Measurements from ENCODE around the gene KIR2DL1. TPM values are rescaled to one million over a fixed set of nuclear protein-coding genes. Genes with fewer than 3 reads are reported as not detected.

The KIR2DL1 gene
- total and polyA plus RNA-seq, 7 donors = 0.06 TPM; not detected in 6

DNA sequence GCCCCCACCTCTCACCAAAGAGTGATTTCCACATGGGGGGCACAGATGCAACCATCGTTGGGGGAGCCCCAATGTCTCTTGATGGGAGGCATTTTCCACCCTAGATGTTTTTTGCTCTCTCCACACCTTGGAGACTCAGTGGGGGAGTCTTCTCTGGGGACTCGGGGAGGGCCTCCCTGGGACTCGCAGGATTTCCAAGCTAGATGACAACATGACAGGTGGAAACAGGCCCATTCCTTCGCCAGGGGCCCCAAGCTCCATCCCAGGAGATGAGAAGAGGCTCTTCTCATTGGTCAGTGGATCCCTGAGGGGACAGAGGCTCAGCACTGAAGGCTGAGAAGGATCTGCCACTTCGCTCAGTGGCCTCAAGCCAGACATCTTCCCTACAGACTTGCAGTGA, 21.1 kb downstream of the KIR2DL1 start:
- H3K4me3 ChIP-seq = no peak overlapping the region
- no peaks in the 10 kb centered on the region for H3K4me1 ChIP-seq
- no peaks in the 10 kb centered on the region for H3K27me3 ChIP-seq
- intact Hi-C loops (cut with DNase I) = no loop called here
- no peak overlapping the region for H3K27ac ChIP-seq
- H3K9me3 ChIP-seq = no peaks in the 10 kb centered on the region
- peak; percentile 15 for DNase-seq
- TF ChIP-seq EP300 (IDR thresholded peaks at IDR 0.05) (no peak), POLR2A (IDR thresholded peaks at IDR 0.05) (no peak), POLR2AphosphoS5 (IDR thresholded peaks at IDR 0.05) (no peak)
- TF ChIP-seq, protein P1, sequence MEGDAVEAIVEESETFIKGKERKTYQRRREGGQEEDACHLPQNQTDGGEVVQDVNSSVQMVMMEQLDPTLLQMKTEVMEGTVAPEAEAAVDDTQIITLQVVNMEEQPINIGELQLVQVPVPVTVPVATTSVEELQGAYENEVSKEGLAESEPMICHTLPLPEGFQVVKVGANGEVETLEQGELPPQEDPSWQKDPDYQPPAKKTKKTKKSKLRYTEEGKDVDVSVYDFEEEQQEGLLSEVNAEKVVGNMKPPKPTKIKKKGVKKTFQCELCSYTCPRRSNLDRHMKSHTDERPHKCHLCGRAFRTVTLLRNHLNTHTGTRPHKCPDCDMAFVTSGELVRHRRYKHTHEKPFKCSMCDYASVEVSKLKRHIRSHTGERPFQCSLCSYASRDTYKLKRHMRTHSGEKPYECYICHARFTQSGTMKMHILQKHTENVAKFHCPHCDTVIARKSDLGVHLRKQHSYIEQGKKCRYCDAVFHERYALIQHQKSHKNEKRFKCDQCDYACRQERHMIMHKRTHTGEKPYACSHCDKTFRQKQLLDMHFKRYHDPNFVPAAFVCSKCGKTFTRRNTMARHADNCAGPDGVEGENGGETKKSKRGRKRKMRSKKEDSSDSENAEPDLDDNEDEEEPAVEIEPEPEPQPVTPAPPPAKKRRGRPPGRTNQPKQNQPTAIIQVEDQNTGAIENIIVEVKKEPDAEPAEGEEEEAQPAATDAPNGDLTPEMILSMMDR (IDR thresholded peaks at IDR 0.05) = no peak
- 62 to 75% methylated on average over 5 of the region's 5 CpGs for WGBS, 2 donors
- H3K36me3 ChIP-seq = no peaks in the 10 kb centered on the region

DNA sequence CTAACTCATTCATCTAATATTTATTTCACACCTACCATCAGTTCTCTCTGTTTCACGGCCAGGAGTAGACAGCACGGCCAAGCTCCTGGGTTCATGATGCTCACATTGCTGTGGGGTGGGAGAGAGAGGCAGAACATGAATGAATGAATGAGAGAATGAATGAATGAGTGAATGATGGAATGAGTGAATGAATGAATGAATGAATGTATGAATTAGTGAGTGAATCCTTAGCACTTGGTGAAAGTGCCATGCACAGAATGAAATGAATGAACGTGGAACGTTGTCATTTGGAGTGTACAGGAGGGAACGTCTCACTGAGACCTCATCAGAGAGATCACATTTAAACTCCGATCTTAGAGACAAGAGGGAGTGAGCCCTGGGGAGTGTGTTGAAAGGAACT, 21.9 kb downstream of the KIR2DL1 start:
- no peak for DNase-seq
- TF ChIP-seq EP300 (IDR thresholded peaks at IDR 0.05) (no peak), POLR2AphosphoS5 (IDR thresholded peaks at IDR 0.05) (no peak), POLR2A (IDR thresholded peaks at IDR 0.05) (no peak)
- TF ChIP-seq, protein P1 (IDR thresholded peaks at IDR 0.05) = no peak
- Histone ChIP-seq H3K27ac (no peak overlapping the region), H3K4me1 (no peaks in the 10 kb centered on the region), H3K27me3 (no peaks in the 10 kb centered on the region), H3K4me3 (no peak overlapping the region), H3K9me3 (no peaks in the 10 kb centered on the region), H3K36me3 (no peaks in the 10 kb centered on the region)
- intact Hi-C loops (cut with DNase I) = no loop called here
- 70 to 77% methylated on average over 6 of the region's 6 CpGs for WGBS, 2 donors

- no peaks in the 10 kb centered on the region for H3K27me3 ChIP-seq
- intact Hi-C loops (cut with DNase I) = no loop called here
- TF ChIP-seq, protein P1 (IDR thresholded peaks at IDR 0.05) = no peak
- no peak for TF ChIP-seq POLR2AphosphoS5 (IDR thresholded peaks at IDR 0.05)
- TF ChIP-seq POLR2A (IDR thresholded peaks at IDR 0.05) = no peak
- no peak for TF ChIP-seq EP300 (IDR thresholded peaks at IDR 0.05)
- no peak overlapping the region for H3K27ac ChIP-seq
- H3K9me3 ChIP-seq = no peaks in the 10 kb centered on the region
- peak; percentile 20 for DNase-seq
- no peaks in the 10 kb centered on the region for H3K36me3 ChIP-seq
- H3K4me1 ChIP-seq = no peaks in the 10 kb centered on the region
- H3K4me3 ChIP-seq = peak overlapping the region in 1 of 4 donors; percentile 2
- WGBS, 2 donors = 45 to 56% methylated on average over 8 of the region's 8 CpGs
These were observed 23.2 kb downstream of the KIR2DL1 start for GRCh38 chr19:54792814-54793213.

- Histone ChIP-seq H3K4me1 (no peaks in the 10 kb centered on the region), H3K27me3 (no peaks in the 10 kb centered on the region), H3K4me3 (no peak overlapping the region), H3K36me3 (no peaks in the 10 kb centered on the region), H3K9me3 (peaks cover 0 to 3% (median under 1%) of the 10 kb centered on the region in 4 donors), H3K27ac (no peak overlapping the region)
- WGBS, 2 donors = 35 to 61% methylated on average over 1 of the region's 1 CpG
- TF ChIP-seq EP300 (IDR thresholded peaks at IDR 0.05) (no peak), POLR2AphosphoS5 (IDR thresholded peaks at IDR 0.05) (no peak), POLR2A (IDR thresholded peaks at IDR 0.05) (no peak)
- TF ChIP-seq, protein P1 (IDR thresholded peaks at IDR 0.05) = no peak
- intact Hi-C loops (cut with DNase I) = no loop called here
- DNase-seq = no peak
These were observed 26.2 kb downstream of the KIR2DL1 start for GRCh38 chr19:54795758-54796157.

DNA sequence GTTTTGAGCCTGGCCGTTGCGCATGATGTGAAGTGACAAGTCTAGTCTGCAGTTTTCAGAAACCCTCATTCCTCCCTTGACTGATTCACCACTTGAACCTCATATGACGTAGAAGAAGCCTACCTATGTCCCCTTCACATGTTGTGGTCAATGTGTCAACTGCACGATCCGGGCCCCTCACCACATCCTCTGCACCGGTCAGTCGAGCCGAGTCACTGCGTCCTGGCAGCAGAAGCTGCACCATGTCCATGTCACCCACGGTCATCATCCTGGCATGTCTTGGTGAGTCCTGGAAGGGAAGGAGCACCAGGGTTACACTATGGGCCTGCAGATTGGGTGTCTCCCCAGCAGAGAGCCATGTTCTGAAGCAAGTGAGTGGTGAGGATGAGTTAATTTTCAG, 33.8 kb downstream of the KIR2DL1 start, which contains the start of gene KIR2DL4:
Gene KIR2DL4 (plus strand): TSS at position 201 of the 400 bp plus-strand sequence. CDS start 42 bp downstream, at position 243.
- intact Hi-C loops (cut with DNase I) = no loop called here
- Histone ChIP-seq H3K36me3 (no peaks in the 10 kb centered on the region), H3K9me3 (peaks cover 0 to 3% (median under 1%) of the 10 kb centered on the region in 4 donors), H3K27me3 (peaks cover 0 to 7% (median 0%) of the 10 kb centered on the region in 3 donors), H3K4me3 (no peak within 1 kb of the TSS), H3K4me1 (no peaks in the 10 kb centered on the region), H3K27ac (no peak within 1 kb of the TSS)
- WGBS, 2 donors = 86 to 89% methylated on average over 10 of the region's 10 CpGs
- no peak for DNase-seq
- TF ChIP-seq, protein P1 (IDR thresholded peaks at IDR 0.05) = no peak
- TF ChIP-seq POLR2AphosphoS5 (IDR thresholded peaks at IDR 0.05) (no peak), POLR2A (IDR thresholded peaks at IDR 0.05) (no peak), EP300 (IDR thresholded peaks at IDR 0.05) (no peak)
